LHCN-M2 (cell line): ENCODE measurements around the gene CPD. TPM values are rescaled to one million over a fixed set of nuclear protein-coding genes. Genes with fewer than 3 reads are reported as not detected.
A peak's percentile ranks its signal among the peaks of the same experiment; 100 is the strongest.
"Not testable (repeated sequence)": the region's sequence is repeated elsewhere in the genome, so short reads cannot be mapped to it uniquely, and the experiment has no call there.

Source experiments
- DNase-seq: peaks from one replicate; pipeline ENCODE4 v3.0.0-alpha.2; 2012; ENCODE audit warnings: low read depth
- total RNA-seq: library from RNA; depleted of rRNA; stranded (reverse); fragments of >200 nt; gene quantifications from 2 replicates; pipeline ENCODE4 v1.2.3, GENCODE V29; 2014

Gene CPD
- total RNA-seq, 1 experiment from 2014 or later = 31.1 TPM

DNA sequence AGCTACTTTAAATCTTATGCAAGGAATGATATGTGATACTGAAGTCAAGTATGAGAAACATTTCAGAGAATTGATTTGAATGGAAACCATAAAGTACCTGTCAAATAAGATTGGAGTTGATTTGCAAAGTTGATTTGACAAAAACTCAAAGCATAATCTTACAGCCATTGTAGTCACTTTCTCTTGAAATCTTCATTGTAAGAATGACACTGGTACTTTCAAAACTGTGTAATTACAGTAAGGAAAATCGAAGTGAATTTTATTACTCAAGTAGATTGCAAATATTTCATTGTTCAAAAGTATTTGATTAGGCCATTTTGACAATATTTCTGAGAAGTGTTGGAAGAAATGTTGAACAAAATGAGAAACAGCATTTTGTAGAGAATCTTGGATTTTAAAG is 3.6 kb downstream of the CPD start:
- no peak for DNase-seq

DNA sequence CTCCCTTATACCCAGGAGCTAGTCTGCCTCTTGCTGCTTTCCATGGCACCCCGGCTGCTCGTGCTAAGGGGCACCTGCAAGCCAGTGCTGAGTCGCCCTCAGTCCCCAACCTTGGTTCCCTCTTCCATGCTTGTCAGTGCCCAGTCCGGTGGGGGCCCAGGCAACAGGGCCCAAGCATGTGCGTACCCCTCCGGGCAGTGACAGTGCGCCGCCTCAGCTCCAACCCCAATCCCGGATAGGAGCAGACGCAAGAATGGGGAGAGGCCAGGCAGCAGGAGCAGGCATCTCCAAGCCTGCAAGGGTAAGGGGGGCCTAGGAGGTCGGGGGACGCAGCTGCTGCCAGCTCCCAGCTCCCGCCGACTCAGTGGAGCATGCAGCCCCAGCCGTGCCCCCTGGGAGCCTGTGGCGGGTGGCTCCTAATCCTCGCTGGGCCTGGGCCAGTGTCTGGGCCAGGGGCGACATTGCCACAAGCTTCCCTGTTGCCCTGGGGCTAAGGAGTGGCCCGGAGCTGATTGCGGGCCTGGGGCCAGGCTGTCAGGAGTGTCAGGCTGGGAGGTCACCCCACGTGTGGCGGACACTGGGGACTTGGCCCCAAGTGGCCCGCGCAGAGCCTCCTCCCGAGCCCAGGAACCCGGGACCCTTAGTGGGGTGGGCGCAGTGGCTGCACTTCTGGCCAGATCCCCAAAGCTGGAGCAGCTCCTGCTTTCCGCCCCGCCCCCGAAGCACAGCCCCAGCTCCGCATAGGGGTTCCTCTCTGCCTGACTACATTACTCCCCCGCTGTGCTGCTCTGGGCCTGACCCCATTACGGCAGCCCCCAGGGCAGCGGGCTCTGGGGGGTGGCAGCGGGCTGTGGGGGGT is 9.8 kb downstream of the CPD start:
- no peak for DNase-seq

DNA sequence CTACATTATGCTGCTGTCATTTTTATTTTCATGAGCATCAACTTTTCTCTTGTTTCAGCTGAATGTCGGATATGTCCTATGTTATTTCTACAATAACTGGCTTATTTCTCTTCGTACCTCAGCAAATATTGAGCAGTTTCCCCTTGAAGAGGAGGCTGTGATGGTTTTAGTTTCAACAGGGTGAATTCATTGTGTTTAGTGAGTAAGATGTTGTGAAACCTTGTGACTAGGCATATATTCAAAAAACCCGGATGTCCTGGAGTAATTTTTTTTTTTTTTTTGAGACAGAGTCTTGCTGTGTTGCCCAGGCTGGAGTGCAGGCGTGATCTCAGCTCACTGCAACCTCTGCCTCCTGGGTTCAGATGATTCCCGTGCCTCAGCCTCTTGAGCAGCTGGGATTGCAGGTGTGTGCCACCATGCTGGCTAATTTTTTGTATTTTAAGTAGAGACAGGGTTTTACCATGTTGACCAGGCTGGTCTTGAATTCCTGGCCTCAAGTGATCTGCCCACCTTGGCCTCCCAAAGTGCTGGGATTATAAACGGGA is 11.1 kb downstream of the CPD start:
- no peak for DNase-seq

DNA sequence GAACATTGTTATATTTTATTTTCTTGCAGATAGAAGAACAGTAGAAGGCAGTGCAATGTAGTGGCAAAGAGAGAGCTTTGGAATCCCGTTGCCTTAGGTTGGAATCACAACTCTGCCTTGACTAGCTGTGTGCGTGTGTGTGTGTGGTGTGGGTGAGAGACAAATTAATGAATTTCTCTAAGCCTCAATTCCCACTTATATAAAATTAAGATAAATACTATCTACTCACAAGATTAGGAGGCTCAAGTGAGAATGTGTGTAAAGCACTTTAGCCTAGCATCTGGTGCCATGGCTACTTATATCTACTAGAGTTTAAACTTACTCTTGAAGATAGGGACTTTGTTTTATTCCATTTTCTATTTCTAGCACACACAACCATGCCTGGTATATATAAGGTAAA is 12.8 kb downstream of the CPD start:
- DNase-seq = no peak

DNA sequence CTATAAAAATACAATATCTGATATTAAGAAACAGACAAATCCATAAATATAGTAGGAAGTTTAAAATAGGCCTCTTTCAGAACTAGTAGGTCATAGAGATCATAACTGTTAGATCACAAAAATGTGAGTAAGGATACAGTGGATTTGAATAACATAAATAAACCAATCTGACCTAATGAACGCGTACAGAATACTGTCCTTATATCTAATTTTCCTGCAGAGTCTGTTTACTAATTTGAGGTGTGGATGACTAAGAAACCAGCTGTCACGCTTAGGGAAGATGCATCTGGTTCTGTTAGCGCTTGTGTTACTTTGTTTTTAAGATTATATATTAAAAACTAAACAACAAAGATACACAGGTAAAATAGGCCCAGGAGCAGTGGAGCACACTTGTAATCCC is 14.8 kb downstream of the CPD start:
- no peak for DNase-seq

DNA sequence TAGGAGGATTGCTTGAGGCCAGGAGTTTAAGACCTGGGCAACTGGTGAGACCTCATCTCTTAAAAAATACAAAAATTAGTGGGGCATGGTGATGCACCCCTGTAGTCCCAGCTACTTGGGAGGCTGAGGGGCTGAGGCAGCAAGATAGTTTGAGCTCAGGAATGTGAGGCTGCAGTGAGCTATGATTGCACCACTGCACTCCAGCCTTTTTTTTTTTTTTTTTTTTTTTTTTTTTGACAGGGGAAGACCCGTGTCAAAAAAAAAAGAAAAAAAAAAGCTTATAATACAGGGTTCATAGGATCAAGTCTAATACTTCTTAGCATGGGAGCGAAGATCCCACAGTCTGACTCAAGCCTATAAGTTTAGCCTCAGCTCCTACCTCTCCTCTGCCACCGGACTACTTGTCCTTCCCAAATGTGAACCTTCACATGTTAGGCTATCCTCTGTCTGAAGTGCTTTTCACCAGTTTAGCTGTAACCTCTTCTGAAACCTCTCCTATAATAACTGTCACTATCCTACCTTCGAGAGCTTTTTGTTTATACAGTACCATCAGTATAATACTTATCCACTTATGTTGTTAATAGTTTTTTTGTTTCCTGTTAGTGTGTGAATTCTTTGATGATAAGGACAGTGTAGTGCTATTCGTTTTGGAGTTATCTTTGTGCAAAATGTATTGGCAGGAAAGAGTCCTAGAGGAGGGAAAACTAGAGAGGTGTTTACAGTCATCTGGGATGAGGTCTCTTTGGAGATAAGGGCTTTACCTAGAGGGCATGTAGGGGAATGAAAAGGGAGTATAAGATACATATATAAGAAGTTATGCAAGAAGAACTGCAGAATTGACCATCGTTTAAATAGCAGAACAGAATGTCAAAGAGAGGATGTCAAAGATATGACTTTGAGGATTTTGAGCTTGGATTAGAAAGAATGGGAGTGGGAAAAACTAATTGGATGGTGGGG is 15.5 kb downstream of the CPD start:
- no peak for DNase-seq

DNA sequence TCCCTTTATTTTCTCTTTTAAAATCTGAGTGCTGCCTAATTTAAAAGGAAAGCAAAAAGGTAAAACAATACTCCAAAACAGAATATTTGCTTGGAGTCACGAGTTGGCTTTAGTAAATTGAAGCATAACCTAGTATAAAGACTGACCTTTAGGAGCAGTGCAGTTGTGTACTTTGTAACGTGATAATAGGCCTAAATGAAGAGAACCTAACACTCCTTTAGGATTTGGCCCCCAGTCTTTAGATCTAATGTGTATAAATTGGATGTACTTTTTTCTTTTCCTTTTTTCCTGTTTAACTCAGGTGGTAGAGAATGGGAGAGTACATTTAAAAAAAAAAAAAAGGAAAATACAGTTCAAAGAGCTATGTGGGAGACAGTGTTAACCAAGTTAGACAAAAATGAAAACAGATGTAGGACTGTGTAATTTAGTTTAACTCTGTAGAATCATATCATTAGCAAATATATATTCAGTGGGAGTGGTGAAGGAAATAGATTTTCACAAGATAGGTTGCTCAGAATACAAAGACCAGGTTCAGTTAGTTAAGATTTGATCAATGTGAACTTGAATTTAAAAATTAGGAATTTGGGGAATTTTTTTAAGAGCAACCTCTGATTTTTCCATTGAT is 16.8 kb downstream of the CPD start:
- DNase-seq = no peak

DNA sequence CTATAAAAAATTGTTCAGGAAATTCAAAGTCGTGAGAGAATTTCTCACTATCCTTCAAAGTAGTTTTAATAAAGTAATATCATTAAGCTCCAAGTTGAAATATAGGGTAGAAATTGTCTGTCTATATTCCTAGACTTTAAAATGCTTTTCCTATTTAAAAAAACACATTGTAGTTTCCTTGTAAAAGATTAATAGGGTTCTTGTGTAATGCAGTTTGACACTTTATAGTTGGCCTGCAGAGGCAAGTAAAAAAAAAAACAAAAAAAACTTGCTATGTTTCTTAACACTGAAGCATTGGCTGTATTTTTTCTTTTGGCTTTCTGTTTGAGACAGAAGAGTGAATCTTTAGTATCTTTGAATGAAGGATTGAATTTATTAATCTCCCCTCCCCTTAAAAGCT is 17.4 kb downstream of the CPD start:
- no peak for DNase-seq

DNA sequence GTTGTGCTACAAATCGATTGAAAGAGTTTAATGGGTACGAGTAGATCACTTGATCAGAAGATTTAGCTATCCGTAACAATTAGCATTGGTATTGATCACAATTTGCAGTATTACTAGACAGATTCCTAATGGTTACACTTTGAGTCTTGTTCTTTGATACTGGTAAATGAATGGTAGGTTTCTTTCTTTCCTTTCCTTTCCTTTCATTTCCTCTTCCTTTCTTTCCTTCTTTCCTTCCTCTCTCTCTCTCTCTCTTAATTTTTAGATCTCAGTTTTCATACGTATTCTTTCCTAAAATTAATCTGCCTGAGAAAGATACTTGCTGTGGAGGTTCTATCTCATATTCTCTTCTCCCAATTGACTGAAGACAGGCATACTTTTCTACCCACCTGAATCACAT is 17.9 kb downstream of the CPD start:
- DNase-seq = no peak

DNA sequence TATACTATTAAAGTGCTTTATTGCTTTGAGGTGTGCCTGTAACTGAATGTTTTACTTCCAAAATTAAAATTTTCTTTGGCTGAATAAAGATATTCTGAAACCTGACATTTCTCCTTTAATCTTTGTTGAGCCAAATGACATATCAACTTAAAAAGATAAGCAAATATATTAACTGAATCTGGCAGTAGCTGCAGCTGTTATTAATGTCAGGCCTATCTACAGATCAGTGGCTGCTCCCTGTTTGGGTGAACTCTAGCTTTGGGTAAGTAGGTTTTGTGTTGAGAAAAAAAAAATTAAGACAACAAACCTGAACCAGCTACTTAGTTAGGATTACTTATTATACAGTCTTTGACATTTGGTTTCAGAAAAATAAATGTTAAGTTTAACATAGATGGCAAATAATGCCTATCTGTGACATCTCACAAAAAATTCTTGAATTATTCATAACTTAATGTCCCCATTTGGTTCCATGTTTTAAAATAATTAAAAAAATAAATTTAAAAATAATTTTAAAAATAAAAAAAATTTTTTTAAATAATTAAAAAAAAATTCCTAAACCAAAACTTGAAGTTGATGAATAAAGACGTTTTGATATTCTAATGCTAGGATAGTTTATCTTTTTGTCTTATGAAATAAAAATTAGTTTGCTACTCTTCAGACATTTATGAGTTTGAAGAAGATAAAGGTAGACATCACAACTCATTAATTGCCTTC is 19.8 kb downstream of the CPD start:
- DNase-seq = no peak

DNA sequence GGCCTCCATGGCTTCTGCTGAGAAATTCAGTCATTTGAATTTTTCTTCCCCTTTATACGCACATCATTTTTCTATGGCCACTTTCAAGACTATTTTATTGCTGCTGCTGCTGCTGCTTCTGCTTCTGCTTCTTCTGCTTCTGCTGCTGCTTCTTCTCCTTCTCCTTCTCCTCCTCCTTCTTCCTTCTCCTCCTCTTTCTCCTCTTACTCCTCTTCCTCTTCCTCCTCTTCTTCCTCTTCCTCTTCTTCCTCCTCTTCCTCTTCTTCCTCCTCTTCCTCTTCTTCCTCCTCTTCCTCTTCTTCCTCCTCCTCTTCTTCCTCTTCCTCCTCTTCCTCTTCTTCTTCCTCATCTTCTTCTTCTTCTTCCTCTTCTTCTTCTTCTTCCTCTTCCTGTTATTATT is 22.4 kb downstream of the CPD start:
- DNase-seq = no peak

DNA sequence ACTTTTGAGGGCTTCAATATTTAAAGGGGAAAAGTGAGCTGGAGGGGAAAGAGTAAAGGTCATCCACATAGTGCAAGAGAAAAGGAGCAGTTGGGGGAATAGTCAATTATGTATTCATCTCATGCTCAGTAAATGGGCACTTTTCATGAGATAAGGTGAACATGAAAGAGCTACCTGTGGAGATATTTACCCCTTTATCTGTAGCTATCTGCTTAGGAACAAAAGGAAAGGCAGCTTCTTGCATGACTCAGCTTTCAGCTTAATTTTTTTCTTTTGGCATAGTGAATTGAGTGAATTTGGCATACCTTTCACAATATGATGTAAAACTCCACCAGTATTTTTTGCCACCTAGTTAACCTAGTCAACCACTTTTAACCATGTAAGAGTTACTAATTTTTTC is 26.4 kb downstream of the CPD start:
- DNase-seq = no peak

DNA sequence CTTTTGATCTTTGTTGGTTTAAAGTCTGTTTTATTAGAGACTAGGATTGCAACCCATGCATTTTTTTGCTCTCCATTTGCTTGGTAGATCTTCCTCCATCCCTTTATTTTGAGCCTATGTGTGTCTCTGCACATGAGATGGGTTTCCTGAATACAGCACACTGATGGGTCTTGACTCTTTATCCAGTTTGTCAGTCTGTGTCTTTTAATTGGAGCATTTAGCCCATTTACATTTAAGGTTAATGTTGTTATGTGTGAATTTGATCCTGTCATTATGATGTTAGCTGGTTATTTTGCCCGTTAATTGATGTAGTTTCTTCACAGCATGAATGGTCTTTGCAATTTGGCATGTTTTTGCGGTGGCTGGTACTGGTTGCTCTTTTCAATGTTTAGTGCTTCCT is 31.9 kb downstream of the CPD start:
- not testable (repeated sequence) for DNase-seq

DNA sequence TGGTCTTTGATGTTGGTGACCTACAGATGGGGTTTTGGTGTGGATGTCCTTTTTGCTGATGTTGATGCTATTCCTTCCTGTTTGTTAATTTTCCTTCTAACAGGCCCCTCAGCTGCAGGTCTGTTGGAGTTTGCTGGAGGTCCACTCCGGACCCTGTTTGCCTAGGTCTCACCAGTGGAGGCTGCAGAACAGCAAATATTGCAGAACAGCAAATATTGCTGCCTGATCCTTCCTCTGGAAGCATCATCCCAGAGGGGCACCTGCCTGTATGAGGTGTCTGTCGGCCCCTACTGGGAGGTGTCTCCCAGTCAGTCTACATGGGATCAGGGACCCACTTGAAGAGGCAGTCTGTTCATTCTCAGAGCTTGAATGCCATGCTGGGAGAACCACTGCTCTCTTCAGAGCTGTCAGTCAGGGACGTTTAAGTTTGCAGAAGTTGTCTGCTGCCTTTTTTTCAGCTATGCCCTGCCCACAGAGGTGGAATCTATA is 33.3 kb downstream of the CPD start:
- not testable (repeated sequence) for DNase-seq

DNA sequence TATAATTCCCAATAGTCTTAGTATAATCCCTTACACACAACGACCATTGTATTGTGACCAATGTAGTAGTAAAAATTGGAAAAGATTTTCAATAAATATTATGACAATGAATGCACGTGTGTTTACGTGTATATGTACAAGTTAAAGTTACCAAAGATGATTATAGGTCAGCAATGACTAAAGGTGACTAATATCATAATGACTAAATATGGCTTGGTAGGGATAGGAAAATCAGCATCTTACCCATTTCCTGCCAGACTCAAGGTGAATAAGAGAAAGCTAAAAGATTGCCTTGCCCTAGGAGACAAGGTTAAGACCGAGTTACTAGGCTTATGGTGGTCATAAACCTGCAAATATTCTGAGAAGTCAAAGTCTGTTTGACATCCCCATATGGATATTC is 34.4 kb downstream of the CPD start:
- DNase-seq = peak; percentile 46

DNA sequence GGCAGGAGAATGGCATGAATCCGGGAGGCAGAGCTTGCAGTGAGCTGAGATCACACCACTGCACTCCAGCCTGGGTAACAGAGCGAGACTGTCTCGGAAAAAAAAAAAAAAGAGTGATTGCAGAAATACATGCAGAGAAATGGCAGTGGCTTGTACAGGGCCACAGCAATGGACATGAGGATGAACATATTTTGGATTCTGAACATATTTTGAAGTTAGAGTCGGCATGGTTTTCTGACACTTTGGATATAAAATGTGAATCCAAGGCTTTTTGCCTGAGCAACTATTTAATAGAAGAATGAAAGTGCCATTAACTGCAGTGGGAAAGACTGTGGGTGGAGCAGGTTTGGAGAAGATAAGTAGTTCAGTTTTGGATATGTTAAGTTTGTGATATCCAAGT is 35.8 kb downstream of the CPD start:
- no peak for DNase-seq

DNA sequence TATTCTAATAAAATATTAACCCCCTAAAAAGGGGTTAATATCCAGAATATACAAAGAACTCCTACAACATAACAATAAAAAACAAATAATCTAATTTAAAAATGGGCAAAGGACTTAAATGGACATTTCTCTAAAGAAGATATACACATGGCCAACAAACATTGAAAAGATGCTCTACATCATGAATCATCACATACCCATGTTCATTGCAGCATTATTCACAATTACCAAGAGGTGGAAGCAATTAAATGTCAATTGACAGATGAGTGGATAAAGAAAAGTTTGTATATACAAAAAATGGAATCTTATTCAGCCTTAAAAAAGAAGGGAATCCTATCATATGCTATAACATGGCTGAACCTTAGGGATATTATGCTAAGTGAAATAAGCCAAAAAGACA is 36.8 kb downstream of the CPD start:
- no peak for DNase-seq

DNA sequence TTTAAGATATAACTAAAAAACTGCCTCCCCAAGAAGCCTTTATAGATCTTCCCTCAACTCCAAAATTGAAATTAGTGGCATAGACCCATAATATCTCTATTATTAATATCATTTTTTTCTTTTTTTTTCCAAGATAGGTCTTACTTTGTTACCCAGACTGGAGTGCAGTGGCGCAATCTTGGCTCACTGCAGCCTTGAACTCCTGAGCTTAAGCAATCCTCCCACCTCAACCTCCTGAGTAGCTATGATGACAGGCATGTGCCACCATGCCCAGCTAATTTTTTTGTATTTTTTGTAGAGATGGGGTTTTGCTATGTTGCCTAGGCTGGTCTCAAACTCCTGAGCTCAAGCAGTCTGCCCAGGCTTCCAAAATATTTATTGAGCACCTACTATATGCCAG is 39.3 kb downstream of the CPD start:
- not testable (repeated sequence) for DNase-seq

DNA sequence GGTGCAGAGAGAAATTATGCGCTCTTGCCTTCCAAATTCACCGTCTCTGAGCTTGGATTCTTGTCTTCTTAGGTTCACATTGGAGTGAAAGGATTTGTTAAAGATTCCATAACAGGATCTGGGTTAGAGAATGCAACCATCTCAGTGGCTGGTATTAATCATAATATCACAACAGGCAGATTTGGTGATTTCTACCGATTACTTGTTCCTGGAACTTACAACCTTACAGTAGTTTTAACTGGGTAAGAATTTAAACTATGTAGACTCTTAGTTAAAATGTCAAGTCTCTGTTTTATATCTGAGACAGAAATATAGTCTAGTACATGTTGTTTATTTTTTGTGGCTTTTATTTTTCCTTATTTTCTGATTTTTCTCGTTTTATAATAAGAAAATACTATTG is 42.9 kb downstream of the CPD start:
- DNase-seq = no peak

DNA sequence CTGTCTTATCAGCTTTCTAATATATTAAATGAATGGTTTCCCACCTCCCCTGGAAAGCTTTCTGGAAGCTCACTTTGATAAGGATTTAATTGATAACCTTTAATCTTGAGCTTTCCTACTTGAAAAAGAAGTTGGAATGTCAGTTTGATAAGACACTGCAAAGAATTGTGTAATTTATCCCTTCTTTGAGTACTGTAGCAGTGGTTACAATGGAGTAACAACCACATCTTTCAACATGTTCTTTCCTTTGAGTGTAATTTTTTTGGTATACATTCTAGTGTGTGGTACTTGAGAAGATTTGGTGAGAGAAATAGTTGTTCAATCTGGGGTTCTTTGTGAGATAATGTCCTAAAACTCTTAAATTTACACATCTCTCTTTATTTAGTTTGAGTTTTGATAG is 43.4 kb downstream of the CPD start:
- DNase-seq = no peak

DNA sequence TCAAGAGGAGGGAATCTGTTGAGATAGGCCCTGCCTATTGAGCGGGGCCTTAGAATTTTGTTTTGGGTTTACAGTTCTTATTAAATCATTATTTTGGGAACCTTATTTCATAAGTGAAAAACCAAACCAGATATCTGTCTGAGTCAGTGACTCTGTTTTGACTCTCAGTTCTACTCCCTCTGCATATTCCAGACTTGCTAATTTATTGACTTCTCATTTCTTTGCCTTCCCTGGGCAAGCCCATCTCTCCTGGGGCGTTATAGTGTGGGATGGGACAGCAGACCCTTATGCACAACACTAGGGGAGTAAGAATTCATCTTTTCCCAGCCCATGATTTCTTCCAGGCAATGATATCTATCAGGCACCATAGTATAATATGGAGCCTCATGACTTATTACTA is 45.7 kb downstream of the CPD start:
- DNase-seq = no peak
